HCT116 (cell line): ENCODE data around the gene ATXN7L2. TPM values are rescaled to one million over a fixed set of nuclear protein-coding genes. Genes with fewer than 3 reads are reported as not detected.

Source experiments
- ATAC-seq: fragments of 200-7000 bp; cut with Tn5 transposase; 2 replicates; pipeline ENCODE4 v1.9.1; 2020; ENCODE audit warnings: mild to moderate bottlenecking, moderate library complexity
- BruUV-seq: library from RNA; stranded (reverse); fragments of 400-500 nt; replicated peaks from 2 replicates; lab custom pipeline; 2021; lab: Mats Ljungman, UMichigan
- CTCF ChIA-PET: fragments of 300-600 bp; sonication (Branson Sonifier 250); formaldehyde crosslinking; loops from one replicate; lab custom pipeline; 2021; ENCODE audit warnings: antibody characterized with exemption; lab: Charles Lee
- POLR2A ChIA-PET: fragments of 300-600, 350-600 bp; sonication (Branson Sonifier 250); formaldehyde crosslinking; loops from one replicate; lab custom pipeline; 2021; ENCODE audit warnings: antibody characterized with exemption; lab: Charles Lee
- RAD21 ChIA-PET, 2 experiments: fragments of 300-600 bp; sonication (Branson Sonifier 250); formaldehyde crosslinking; loops; one replicate each; lab custom pipeline; 2023; ENCODE audit warnings: low total read pairs in 2 of 2; ENCODE audit not compliant: uncharacterized antibody in 2 of 2, unreplicated experiment in 2 of 2, low non-redundant PET in 1 of 2; lab: Charles Lee
- DNase-seq: peaks from one replicate; pipeline ENCODE4 v3.0.0-alpha.2; 2010; ENCODE audit warnings: low read depth, low spot score
- H2AFZ ChIP-seq: fragments of 200-600 bp; shearing (Covaris generic), sonication (generic); 2 replicates; pipeline ENCODE4 v1.6.1; 2017; ENCODE audit warnings: low read depth, mixed run types, mixed read lengths, antibody characterized with exemption, low read length; ENCODE audit not compliant: poor library complexity, severe bottlenecking
- H3K27ac ChIP-seq: 2 replicates; pipeline ENCODE4 v1.5.1; 2012; ENCODE audit warnings: low read depth, low read length
- H3K27me3 ChIP-seq: fragments of 200-600 bp; sonication (generic); 2 replicates; pipeline ENCODE4 v1.6.1; 2016; ENCODE audit warnings: mixed run types, low read length, mixed read lengths; ENCODE audit not compliant: insufficient read depth
- H3K36me3 ChIP-seq, 2 experiments: fragments of 200-500 bp in 1 of 2; fragments of 200-600 bp in 1 of 2; sonication (Bioruptor generic) in 1 of 2; sonication (generic) in 1 of 2; 2 replicates each; pipeline versions ENCODE4 v1.5.1 to v1.6.1; 2014 to 2016; ENCODE audit warnings: low read length in 2 of 2, inconsistent platforms in 1 of 2, mixed read lengths in 1 of 2, mixed run types in 1 of 2; ENCODE audit not compliant: insufficient read depth in 2 of 2, control insufficient read depth in 1 of 2
- H3K4me1 ChIP-seq, 2 experiments: fragments of 200-600 bp in 1 of 2; sonication (generic) in 1 of 2; 2 replicates each; pipeline versions ENCODE4 v1.5.1 to v1.6.1; 2012 to 2017; ENCODE audit warnings: low read length in 2 of 2, inconsistent platforms in 1 of 2, mild to moderate bottlenecking in 1 of 2, mixed read lengths in 1 of 2, mixed run types in 1 of 2, moderate library complexity in 1 of 2; ENCODE audit not compliant: insufficient read depth in 2 of 2, control insufficient read depth in 1 of 2
- H3K4me2 ChIP-seq: fragments of 200-600 bp; sonication (generic); 2 replicates; pipeline ENCODE4 v1.6.1; 2017; ENCODE audit warnings: mixed run types, low read length, mixed read lengths
- H3K4me3 ChIP-seq, 2 experiments: fragments of 200-600 bp in 1 of 2; sonication (generic) in 1 of 2; replicated peaks in 1 of 2; 2 replicates each; pipeline ENCODE4 v1.5.1; 2011 to 2016; ENCODE audit warnings: low read length in 2 of 2, control low read depth in 1 of 2, low read depth in 1 of 2, mild to moderate bottlenecking in 1 of 2, mixed read lengths in 1 of 2, mixed run types in 1 of 2
- H3K79me2 ChIP-seq: fragments of 200-600 bp; sonication (generic); 2 replicates; pipeline ENCODE4 v1.6.1; 2017; ENCODE audit warnings: mild to moderate bottlenecking, mixed run types, low read length, moderate library complexity, mixed read lengths; ENCODE audit not compliant: insufficient read depth
- H3K9ac ChIP-seq: fragments of 200-600 bp; sonication (generic); 2 replicates; pipeline ENCODE4 v1.6.1; 2016; ENCODE audit warnings: low read length, mixed read lengths
- H3K9me2 ChIP-seq: fragments of 200-600 bp; sonication (generic), shearing (Covaris generic); 2 replicates; pipeline ENCODE4 v1.6.1; 2017; ENCODE audit warnings: mixed run types, mild to moderate bottlenecking, moderate library complexity; ENCODE audit not compliant: insufficient read depth
- H3K9me3 ChIP-seq, 2 experiments: fragments of 200-500 bp in 1 of 2; fragments of 200-600 bp in 1 of 2; sonication (Bioruptor generic) in 1 of 2; sonication (generic) in 1 of 2; 2 replicates each; pipeline ENCODE4 v1.6.1; 2014 to 2017; ENCODE audit warnings: low read length in 2 of 2, mixed read lengths in 2 of 2, inconsistent platforms in 1 of 2, low read depth in 1 of 2, mild to moderate bottlenecking in 1 of 2, mixed run types in 1 of 2, moderate library complexity in 1 of 2; ENCODE audit not compliant: control insufficient read depth in 1 of 2, insufficient read depth in 1 of 2
- H4K20me1 ChIP-seq: fragments of 200-600 bp; sonication (generic), shearing (Covaris generic); 2 replicates; pipeline ENCODE4 v1.6.1; 2017; ENCODE audit warnings: mixed run types, mild to moderate bottlenecking, moderate library complexity; ENCODE audit not compliant: insufficient read depth
- CBX3 ChIP-seq: IDR thresholded peaks from 2 replicates; pipeline ENCODE4 v1.6.1; 2012; ENCODE audit warnings: low read depth
- CEBPB ChIP-seq: IDR thresholded peaks from 2 replicates; pipeline ENCODE4 v1.6.1; 2012; ENCODE audit warnings: low read depth
- ELF1 ChIP-seq: IDR thresholded peaks from 2 replicates; pipeline ENCODE4 v1.6.1; 2012; ENCODE audit warnings: low read depth, borderline replicate concordance
- EZH2 ChIP-seq: fragments of 200-600 bp; sonication (generic); IDR thresholded peaks from 2 replicates; pipeline ENCODE4 v1.6.1; 2017; ENCODE audit warnings: antibody characterized with exemption, mixed run types
- EZH2phosphoT487 ChIP-seq: fragments of 200-600 bp; IDR thresholded peaks from 2 replicates; pipeline ENCODE4 v1.6.1; 2018; ENCODE audit warnings: antibody characterized with exemption, borderline replicate concordance
- POLR2A ChIP-seq: IDR thresholded peaks from 2 replicates; pipeline ENCODE4 v1.7.0; 2011; ENCODE audit warnings: borderline replicate concordance; ENCODE audit not compliant: insufficient read depth, insufficient read length; ENCODE audit errors: extremely low read depth
- POLR2AphosphoS5 ChIP-seq: IDR thresholded peaks from 2 replicates; pipeline ENCODE4 v1.6.1; 2011; ENCODE audit warnings: mild to moderate bottlenecking, low read depth, low read length, moderate library complexity
- RAD21 ChIP-seq: IDR thresholded peaks from 2 replicates; pipeline ENCODE4 v1.6.1; 2012; ENCODE audit warnings: low read depth, mild to moderate bottlenecking
- SIN3A ChIP-seq: IDR thresholded peaks from 2 replicates; pipeline ENCODE4 v1.6.1; 2012; ENCODE audit warnings: low read depth
- SP1 ChIP-seq: IDR thresholded peaks from 2 replicates; pipeline ENCODE4 v1.6.1; 2012; ENCODE audit warnings: low read depth
- SRF ChIP-seq: IDR thresholded peaks from 2 replicates; pipeline ENCODE4 v1.6.1; 2012; ENCODE audit warnings: low read depth
- TCF7L2 ChIP-seq: IDR thresholded peaks from 2 replicates; pipeline ENCODE4 v1.7.0; 2011; ENCODE audit warnings: borderline replicate concordance, inconsistent platforms; ENCODE audit not compliant: insufficient read depth, insufficient read length; ENCODE audit errors: extremely low read depth
- YY1 ChIP-seq: IDR thresholded peaks from 2 replicates; pipeline ENCODE4 v1.6.1; 2011; ENCODE audit warnings: low read length, low read depth, moderate library complexity, mild to moderate bottlenecking; ENCODE audit not compliant: insufficient replicate concordance; ENCODE audit errors: extremely low read depth
- ZBTB33 ChIP-seq: IDR thresholded peaks from 2 replicates; pipeline ENCODE4 v1.6.1; 2011; ENCODE audit warnings: mild to moderate bottlenecking, low read length, moderate library complexity; ENCODE audit not compliant: insufficient replicate concordance; ENCODE audit errors: extremely low read depth
- ZFX ChIP-seq: fragments of 450-650 bp; IDR thresholded peaks from 2 replicates; pipeline ENCODE4 v1.6.1; 2017
- ZNF274 ChIP-seq: fragments of 200-500 bp; sonication (Bioruptor generic); IDR thresholded peaks from 2 replicates; pipeline ENCODE4 v1.6.1; 2014; ENCODE audit warnings: mild to moderate bottlenecking, low read depth, low read length, inconsistent platforms
- intact Hi-C: fragments of 100-400 bp; cut with micrococcal nuclease; formaldehyde crosslinking; loops from 2 replicates; pipeline ENCODE4 v1.10.0; 2022
- total RNA-seq: library from RNA; stranded (reverse); gene quantifications from one replicate; pipeline ENCODE4 v1.2.1, GENCODE V29; 2021; ENCODE audit not compliant: unreplicated experiment
- TF ChIP-seq, protein P1 (sequence below): IDR thresholded peaks from 2 replicates; pipeline ENCODE4 v1.6.1; 2012
- TF ChIP-seq, protein P2 (sequence below): IDR thresholded peaks from 2 replicates; pipeline ENCODE4 v1.6.1; 2012; ENCODE audit warnings: low read depth
- TF ChIP-seq, protein P3 (sequence below), 3 experiments: fragments of 200-600 bp in 1 of 3; sonication (generic) in 1 of 3; IDR thresholded peaks in 2 of 3; conservative IDR thresholded peaks in 1 of 3; 2 replicates each; pipeline ENCODE4 v1.5.1; 2012 to 2017; ENCODE audit warnings: low read depth in 2 of 3, low read length in 2 of 3, antibody characterized with exemption in 1 of 3, borderline replicate concordance in 1 of 3, control low read depth in 1 of 3, mild to moderate bottlenecking in 1 of 3, mixed read lengths in 1 of 3, mixed run types in 1 of 3, moderate library complexity in 1 of 3; ENCODE audit not compliant: insufficient read depth in 1 of 3
- TF ChIP-seq, protein P4 (sequence below): IDR thresholded peaks from 2 replicates; pipeline ENCODE4 v1.6.1; 2012

The ATXN7L2 gene
- total RNA-seq, 1 experiment from 2014 or later = 7.2 TPM

- Histone ChIP-seq H3K36me3 (no peaks in the 10 kb centered on the region), H3K9ac (no peak overlapping the region), H3K9me3 (no peaks in the 10 kb centered on the region), H2AFZ (no peak overlapping the region), H3K27ac (no peak overlapping the region), H3K4me3 (no peak overlapping the region), H3K79me2 (no peaks in the 10 kb centered on the region), H3K4me2 (no peak overlapping the region), H3K4me1 (peaks cover 0 to 4% of the 10 kb centered on the region in 2 experiments; a peak in 2 of 4 replicates), H3K9me2 (no peaks in the 10 kb centered on the region; the same call in 1 of the 2 replicates), H4K20me1 (no peaks in the 10 kb centered on the region), H3K27me3 (peaks cover 2% of the 10 kb centered on the region; the same call in 1 of the 2 replicates)
- ATAC-seq (no peak), DNase-seq (no peak)
- RAD21 ChIA-PET = no interaction called here
- POLR2A ChIA-PET = no interaction called here
- no TSS peak for BruUV-seq
- intact Hi-C loops = no loop called here
- TF ChIP-seq CEBPB = no peak
- TF ChIP-seq, protein P1, sequence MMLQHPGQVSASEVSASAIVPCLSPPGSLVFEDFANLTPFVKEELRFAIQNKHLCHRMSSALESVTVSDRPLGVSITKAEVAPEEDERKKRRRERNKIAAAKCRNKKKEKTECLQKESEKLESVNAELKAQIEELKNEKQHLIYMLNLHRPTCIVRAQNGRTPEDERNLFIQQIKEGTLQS = no peak
- no peak for TF ChIP-seq SIN3A
- TF ChIP-seq, protein P2, sequence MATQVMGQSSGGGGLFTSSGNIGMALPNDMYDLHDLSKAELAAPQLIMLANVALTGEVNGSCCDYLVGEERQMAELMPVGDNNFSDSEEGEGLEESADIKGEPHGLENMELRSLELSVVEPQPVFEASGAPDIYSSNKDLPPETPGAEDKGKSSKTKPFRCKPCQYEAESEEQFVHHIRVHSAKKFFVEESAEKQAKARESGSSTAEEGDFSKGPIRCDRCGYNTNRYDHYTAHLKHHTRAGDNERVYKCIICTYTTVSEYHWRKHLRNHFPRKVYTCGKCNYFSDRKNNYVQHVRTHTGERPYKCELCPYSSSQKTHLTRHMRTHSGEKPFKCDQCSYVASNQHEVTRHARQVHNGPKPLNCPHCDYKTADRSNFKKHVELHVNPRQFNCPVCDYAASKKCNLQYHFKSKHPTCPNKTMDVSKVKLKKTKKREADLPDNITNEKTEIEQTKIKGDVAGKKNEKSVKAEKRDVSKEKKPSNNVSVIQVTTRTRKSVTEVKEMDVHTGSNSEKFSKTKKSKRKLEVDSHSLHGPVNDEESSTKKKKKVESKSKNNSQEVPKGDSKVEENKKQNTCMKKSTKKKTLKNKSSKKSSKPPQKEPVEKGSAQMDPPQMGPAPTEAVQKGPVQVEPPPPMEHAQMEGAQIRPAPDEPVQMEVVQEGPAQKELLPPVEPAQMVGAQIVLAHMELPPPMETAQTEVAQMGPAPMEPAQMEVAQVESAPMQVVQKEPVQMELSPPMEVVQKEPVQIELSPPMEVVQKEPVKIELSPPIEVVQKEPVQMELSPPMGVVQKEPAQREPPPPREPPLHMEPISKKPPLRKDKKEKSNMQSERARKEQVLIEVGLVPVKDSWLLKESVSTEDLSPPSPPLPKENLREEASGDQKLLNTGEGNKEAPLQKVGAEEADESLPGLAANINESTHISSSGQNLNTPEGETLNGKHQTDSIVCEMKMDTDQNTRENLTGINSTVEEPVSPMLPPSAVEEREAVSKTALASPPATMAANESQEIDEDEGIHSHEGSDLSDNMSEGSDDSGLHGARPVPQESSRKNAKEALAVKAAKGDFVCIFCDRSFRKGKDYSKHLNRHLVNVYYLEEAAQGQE = no peak
- no peak for TF ChIP-seq ZNF274
- TF ChIP-seq POLR2AphosphoS5 = no peak
- TF ChIP-seq TCF7L2 = no peak
- TF ChIP-seq ELF1 = no peak
- TF ChIP-seq, protein P3, sequence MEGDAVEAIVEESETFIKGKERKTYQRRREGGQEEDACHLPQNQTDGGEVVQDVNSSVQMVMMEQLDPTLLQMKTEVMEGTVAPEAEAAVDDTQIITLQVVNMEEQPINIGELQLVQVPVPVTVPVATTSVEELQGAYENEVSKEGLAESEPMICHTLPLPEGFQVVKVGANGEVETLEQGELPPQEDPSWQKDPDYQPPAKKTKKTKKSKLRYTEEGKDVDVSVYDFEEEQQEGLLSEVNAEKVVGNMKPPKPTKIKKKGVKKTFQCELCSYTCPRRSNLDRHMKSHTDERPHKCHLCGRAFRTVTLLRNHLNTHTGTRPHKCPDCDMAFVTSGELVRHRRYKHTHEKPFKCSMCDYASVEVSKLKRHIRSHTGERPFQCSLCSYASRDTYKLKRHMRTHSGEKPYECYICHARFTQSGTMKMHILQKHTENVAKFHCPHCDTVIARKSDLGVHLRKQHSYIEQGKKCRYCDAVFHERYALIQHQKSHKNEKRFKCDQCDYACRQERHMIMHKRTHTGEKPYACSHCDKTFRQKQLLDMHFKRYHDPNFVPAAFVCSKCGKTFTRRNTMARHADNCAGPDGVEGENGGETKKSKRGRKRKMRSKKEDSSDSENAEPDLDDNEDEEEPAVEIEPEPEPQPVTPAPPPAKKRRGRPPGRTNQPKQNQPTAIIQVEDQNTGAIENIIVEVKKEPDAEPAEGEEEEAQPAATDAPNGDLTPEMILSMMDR (IDR thresholded peaks at IDR 0.05 in 2 of 3, conservative IDR thresholded peaks at IDR 0.05 in 1 of 3; ENCODE audit: borderline replicate concordance in 1 of 3, insufficient read depth in 1 of 3, low read depth in 2 of 3, low read length in 2 of 3) = no peak
- no peak for TF ChIP-seq POLR2A
- no peak for TF ChIP-seq SRF
- TF ChIP-seq CBX3 = no peak
- no peak for TF ChIP-seq RAD21
- TF ChIP-seq, protein P4, sequence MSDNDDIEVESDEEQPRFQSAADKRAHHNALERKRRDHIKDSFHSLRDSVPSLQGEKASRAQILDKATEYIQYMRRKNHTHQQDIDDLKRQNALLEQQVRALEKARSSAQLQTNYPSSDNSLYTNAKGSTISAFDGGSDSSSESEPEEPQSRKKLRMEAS = no peak
- TF ChIP-seq SP1 = no peak
- no peak for TF ChIP-seq YY1
- no peak for TF ChIP-seq ZBTB33
- no peak for TF ChIP-seq ZFX
- no peak for TF ChIP-seq EZH2
- TF ChIP-seq EZH2phosphoT487 = no peak
- CTCF ChIA-PET = interaction anchor here (1.2 to 1.6 kb wide), 2 partner anchors 11 to 15 kb away, joined by 3 to 4 read pairs; partner anchors contain the start of gene CYB561D1
Measured at GRCh38 chr1:109504974-109505373, 21.3 kb downstream of the ATXN7L2 start.
